Duodenal mucosa (tissue), 2 donors: ENCODE measurements around the gene COMMD10.
A peak's percentile ranks its signal among the peaks of the same experiment; 100 is the strongest.

ENCODE experiments used
- H3K27ac ChIP-seq: one replicate; pipeline ENCODE4 v1.7.0; 2013; ENCODE audit warnings: low read depth, low read length
- H3K27me3 ChIP-seq, 2 donors: one replicate each; pipeline ENCODE4 v1.7.0; 2013; ENCODE audit warnings: low read length in 2 of 2, control low read depth in 1 of 2; ENCODE audit not compliant: insufficient read depth in 2 of 2, control insufficient read depth in 1 of 2
- H3K36me3 ChIP-seq, 2 donors: one replicate each; pipeline ENCODE4 v1.7.0; 2013; ENCODE audit warnings: low read length in 2 of 2, control low read depth in 1 of 2; ENCODE audit not compliant: insufficient read depth in 2 of 2, control insufficient read depth in 1 of 2
- H3K4me1 ChIP-seq, 2 donors: one replicate each; pipeline ENCODE4 v1.7.0; 2013; ENCODE audit warnings: low read length in 2 of 2, control low read depth in 1 of 2; ENCODE audit not compliant: insufficient read depth in 2 of 2, control insufficient read depth in 1 of 2
- H3K4me3 ChIP-seq, 2 donors: one replicate each; pipeline ENCODE4 v1.7.0; 2013; ENCODE audit warnings: low read length in 2 of 2, low read depth in 1 of 2
- H3K9ac ChIP-seq, 2 donors: one replicate each; pipeline ENCODE4 v1.7.0; 2013; ENCODE audit warnings: low read length in 2 of 2, low read depth in 1 of 2
- H3K9me3 ChIP-seq, 2 donors: one replicate each; pipeline ENCODE4 v1.7.0; 2013; ENCODE audit warnings: low read length in 2 of 2, control low read depth in 1 of 2; ENCODE audit not compliant: control insufficient read depth in 1 of 2

Gene COMMD10

GRCh38 chr5:116318091-116318854 lies 233.4 kb downstream of the COMMD10 start:
- Histone ChIP-seq H3K4me1 (no peaks in the 10 kb centered on the region), H3K9me3 (peaks cover 2 to 5% of the 10 kb centered on the region in 2 donors), H3K4me3 (no peak overlapping the region), H3K27me3 (no peaks in the 10 kb centered on the region), H3K9ac (no peak overlapping the region), H3K36me3 (peaks cover 9 to 22% of the 10 kb centered on the region in 2 donors), H3K27ac (no peak overlapping the region)

DNA sequence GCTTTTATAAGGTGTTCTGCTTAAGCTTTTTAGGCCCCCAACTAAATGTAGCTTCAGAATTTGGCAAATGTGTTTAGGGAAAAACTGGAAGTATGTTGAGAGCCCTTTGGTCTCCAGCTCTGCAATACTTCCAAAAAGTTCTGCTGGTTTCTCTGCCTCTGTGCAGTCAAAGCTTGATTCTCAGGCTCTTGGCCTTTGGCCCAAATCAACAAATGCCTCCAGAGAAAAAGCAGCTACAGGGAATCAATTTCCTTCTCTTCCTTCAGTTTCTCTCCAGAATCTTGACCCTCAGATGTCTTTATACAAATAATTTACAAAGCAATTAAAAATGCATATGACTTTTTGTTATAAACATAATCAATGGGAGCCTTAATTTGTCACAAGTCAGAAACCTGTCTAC lies 235.7 kb downstream of the COMMD10 start:
- Histone ChIP-seq H3K36me3 (peaks cover 9 to 22% of the 10 kb centered on the region in 2 donors), H3K4me1 (no peaks in the 10 kb centered on the region), H3K27me3 (no peaks in the 10 kb centered on the region), H3K4me3 (no peak overlapping the region), H3K9ac (no peak overlapping the region), H3K27ac (no peak overlapping the region), H3K9me3 (peaks cover 3 to 6% of the 10 kb centered on the region in 2 donors)

- Histone ChIP-seq H3K4me1 (no peaks in the 10 kb centered on the region), H3K9ac (no peak overlapping the region), H3K4me3 (peak overlapping the region in 1 of 2 donors; percentile 16), H3K9me3 (peaks cover 12 to 29% of the 10 kb centered on the region in 2 donors), H3K27ac (no peak overlapping the region), H3K27me3 (no peaks in the 10 kb centered on the region), H3K36me3 (peaks cover 0 to 5% of the 10 kb centered on the region in 2 donors)
These were observed 244.7 kb downstream of the COMMD10 start for GRCh38 chr5:116329503-116329902.

DNA sequence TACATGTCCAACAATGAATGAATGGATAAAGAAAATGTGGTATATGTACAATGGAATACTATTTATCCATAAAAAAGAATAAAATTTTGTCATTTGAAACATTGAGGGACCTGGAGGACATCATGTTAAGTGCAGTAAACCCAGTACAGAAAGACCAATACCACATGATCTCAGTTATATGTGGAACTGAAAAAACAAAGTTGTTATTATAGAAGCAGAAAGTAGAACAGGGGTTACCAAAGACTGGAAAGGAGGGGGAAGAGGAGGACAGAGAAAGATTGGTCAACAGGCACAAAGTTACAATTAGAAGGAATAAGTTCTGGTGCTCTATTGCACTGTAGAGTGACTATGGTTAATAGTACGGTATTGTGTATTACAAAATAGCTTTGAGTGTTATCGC lies 256.0 kb downstream of the COMMD10 start:
- Histone ChIP-seq H3K9me3 (peaks cover 0 to 14% of the 10 kb centered on the region in 2 donors), H3K27ac (no peak overlapping the region), H3K27me3 (no peaks in the 10 kb centered on the region)

More for the DNA sequence above, 256.0 kb downstream of the COMMD10 start:
- Histone ChIP-seq H3K4me1 (no peaks in the 10 kb centered on the region), H3K9ac (no peak overlapping the region), H3K36me3 (no peaks in the 10 kb centered on the region), H3K4me3 (no peak overlapping the region)
